Naive B cell (primary cell): ENCODE measurements around the gene CALCA. TPM values are rescaled to one million over a fixed set of nuclear protein-coding genes. Genes with fewer than 3 reads are reported as not detected.
"Not testable (repeated sequence)": the region's sequence is repeated elsewhere in the genome, so short reads cannot be mapped to it uniquely, and the experiment has no call there.

ENCODE experiments used
- ATAC-seq, 2 donors: fragments of 150-1000 bp; cut with Tn5 transposase; 2 replicates each; pipeline ENCODE4 v1.10.0; 2021; ENCODE audit warnings: low read depth in 2 of 2, mild to moderate bottlenecking in 2 of 2, moderate library complexity in 2 of 2
- DNase-seq: peaks from one replicate; pipeline ENCODE4 v3.0.0; 2022
- H3K27ac Mint-ChIP-seq, 6 donors: one replicate each; pipeline ENCODE4 v1.8.0; 2020 to 2022; ENCODE audit warnings: mild to moderate bottlenecking in 6 of 6, mixed read lengths in 6 of 6, moderate library complexity in 5 of 6, inconsistent platforms in 2 of 6
- H3K27me3 Mint-ChIP-seq, 3 donors: one replicate each; pipeline ENCODE4 v1.8.0; 2021 to 2022; ENCODE audit warnings: mixed read lengths in 3 of 3, mild to moderate bottlenecking in 1 of 3
- H3K36me3 Mint-ChIP-seq, 2 donors: one replicate each; pipeline ENCODE4 v1.8.0; 2020 to 2022; ENCODE audit warnings: mixed read lengths in 2 of 2, inconsistent platforms in 1 of 2, mild to moderate bottlenecking in 1 of 2
- H3K4me1 Mint-ChIP-seq, 3 donors: one replicate each; pipeline ENCODE4 v1.8.0; 2020 to 2022; ENCODE audit warnings: mixed read lengths in 3 of 3, inconsistent platforms in 1 of 3, mild to moderate bottlenecking in 1 of 3, moderate library complexity in 1 of 3
- H3K4me3 Mint-ChIP-seq, 8 donors: one replicate each; pipeline ENCODE4 v1.8.0; 2020 to 2022; ENCODE audit warnings: mild to moderate bottlenecking in 8 of 8, mixed read lengths in 8 of 8, moderate library complexity in 8 of 8, inconsistent platforms in 2 of 8
- H3K9me3 Mint-ChIP-seq, 7 donors: one replicate each; pipeline ENCODE4 v1.8.0; 2020 to 2022; ENCODE audit warnings: mixed read lengths in 7 of 7, mild to moderate bottlenecking in 5 of 7, inconsistent platforms in 2 of 7, moderate library complexity in 1 of 7
- polyA plus RNA-seq, 6 donors: library from polyadenylated mRNA; unstranded; fragments of 300-500 nt; fragmentation: Illumina TruSeq; gene quantifications; one replicate each; pipeline ENCODE4 v1.2.3, GENCODE V29; 2021; ENCODE audit warnings: low read depth in 6 of 6

The CALCA gene, protein sequence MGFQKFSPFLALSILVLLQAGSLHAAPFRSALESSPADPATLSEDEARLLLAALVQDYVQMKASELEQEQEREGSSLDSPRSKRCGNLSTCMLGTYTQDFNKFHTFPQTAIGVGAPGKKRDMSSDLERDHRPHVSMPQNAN
- polyA plus RNA-seq = not detected

GRCh38 chr11:14971865-14972580 lies at the start of gene CALCA:
Gene CALCA, minus strand, starts transcription at chr11:14972351. Its CDS starts 1,159 bp downstream, at chr11:14971192.
- H3K9me3 Mint-ChIP-seq = peaks cover 0 to 4% (median 0%) of the 10 kb centered on the region in 7 donors
- peaks cover 0 to 7% of the 10 kb centered on the region in 2 donors for H3K36me3 Mint-ChIP-seq
- peaks cover 78 to 92% (median 92%) of the 10 kb centered on the region in 3 donors for H3K27me3 Mint-ChIP-seq
- H3K27ac Mint-ChIP-seq = peak within 1 kb of the TSS in 5 of 6 donors; percentile 2 to 96 (median 39)
- DNase-seq = no peak
- peaks cover 22 to 40% (median 37%) of the 10 kb centered on the region in 3 donors for H3K4me1 Mint-ChIP-seq
- peak within 1 kb of the TSS; percentile 63 to 87 (median 83) for H3K4me3 Mint-ChIP-seq
- no peak for ATAC-seq

DNA sequence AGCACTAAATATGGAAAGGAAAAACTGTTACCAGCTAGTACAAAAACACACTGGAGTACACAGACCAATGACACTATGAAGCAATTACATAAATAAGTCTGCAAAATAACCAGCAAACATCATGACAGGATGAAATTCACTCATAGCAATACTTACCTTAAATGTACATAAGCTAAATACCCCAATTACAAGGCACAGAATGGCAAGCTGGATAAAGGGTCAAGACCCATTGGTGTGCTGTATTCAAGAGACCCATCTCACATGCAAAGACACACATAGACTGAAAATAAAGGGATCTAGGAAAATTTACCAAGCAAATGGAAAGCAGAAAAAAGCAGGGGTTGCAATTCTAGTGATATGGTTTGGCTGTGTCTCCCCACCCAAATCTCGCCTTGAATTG lies 44.0 kb upstream of the CALCA start:
- H3K4me1 Mint-ChIP-seq = no peaks in the 10 kb centered on the region
- ATAC-seq (no peak), DNase-seq (no peak)
- no peak overlapping the region for H3K4me3 Mint-ChIP-seq
- no peak overlapping the region for H3K27ac Mint-ChIP-seq
- H3K9me3 Mint-ChIP-seq = peaks cover 12 to 58% (median 34%) of the 10 kb centered on the region in 7 donors
- peaks cover 1 to 31% of the 10 kb centered on the region in 2 donors for H3K36me3 Mint-ChIP-seq
- H3K27me3 Mint-ChIP-seq = peaks cover 46 to 58% (median 47%) of the 10 kb centered on the region in 3 donors

DNA sequence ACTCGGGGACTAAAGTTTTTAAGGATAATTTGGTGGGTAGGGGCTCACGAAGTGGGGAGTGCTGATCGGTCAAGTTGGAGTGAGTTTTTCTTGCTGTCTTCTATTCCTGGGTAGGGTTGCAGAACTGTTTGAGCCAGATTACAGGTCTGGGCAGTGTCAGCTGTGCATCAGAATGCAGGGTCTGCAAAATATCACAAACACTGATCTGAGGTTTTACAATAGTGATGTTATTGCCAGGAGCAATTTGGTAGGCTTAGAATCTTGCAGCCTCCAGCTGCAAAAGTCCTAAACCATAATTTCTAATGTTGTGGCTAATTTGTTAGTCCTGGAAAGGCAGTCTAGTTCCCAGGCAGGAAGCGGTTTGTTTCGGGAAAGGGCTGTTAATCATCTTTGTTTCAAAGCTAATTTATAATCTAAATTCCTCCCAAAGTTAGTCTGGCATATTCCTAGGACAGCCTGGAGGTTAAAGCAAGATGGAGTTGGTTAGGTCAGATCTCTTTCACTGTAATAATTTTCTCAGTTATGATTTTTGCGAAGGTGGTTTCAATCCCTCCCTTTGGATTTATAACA lies 39.7 kb upstream of the CALCA start:
- Mint-ChIP-seq H3K27me3 (peaks cover 58 to 67% (median 59%) of the 10 kb centered on the region in 3 donors), H3K4me3 (no peak overlapping the region)
- no peak for ATAC-seq

DNA sequence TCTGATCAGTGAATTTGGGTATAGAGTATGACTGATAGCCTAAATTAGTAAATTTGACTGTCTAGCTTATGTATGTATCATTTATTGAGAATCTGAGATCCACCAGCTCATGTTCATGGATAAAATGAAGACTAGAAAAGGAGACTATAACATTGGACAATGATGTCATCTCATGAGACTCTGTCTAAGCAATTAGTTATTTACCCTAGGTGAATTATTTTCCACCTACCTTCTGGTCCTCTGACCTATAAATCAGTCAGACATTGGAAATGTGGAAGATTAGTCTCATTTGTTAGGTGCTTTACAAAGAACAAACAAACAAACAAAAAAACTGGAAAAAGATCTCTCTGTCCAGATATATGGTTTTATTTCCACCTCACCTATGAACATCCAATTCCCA lies 38.7 kb upstream of the CALCA start:
- Mint-ChIP-seq H3K9me3 (peaks cover 4 to 11% (median 10%) of the 10 kb centered on the region in 7 donors), H3K36me3 (peaks cover 0 to 9% of the 10 kb centered on the region in 2 donors), H3K4me3 (no peak overlapping the region), H3K27ac (no peak overlapping the region), H3K4me1 (no peaks in the 10 kb centered on the region), H3K27me3 (peaks cover 52 to 58% (median 58%) of the 10 kb centered on the region in 3 donors)
- DNase-seq (no peak), ATAC-seq (no peak)

More for the DNA sequence above, 39.7 kb upstream of the CALCA start:
- peaks cover 0 to 19% of the 10 kb centered on the region in 2 donors for H3K36me3 Mint-ChIP-seq
- no peak overlapping the region for H3K27ac Mint-ChIP-seq
- H3K4me1 Mint-ChIP-seq = no peaks in the 10 kb centered on the region
- no peak for DNase-seq
- H3K9me3 Mint-ChIP-seq = peaks cover 5 to 21% (median 20%) of the 10 kb centered on the region in 7 donors

DNA sequence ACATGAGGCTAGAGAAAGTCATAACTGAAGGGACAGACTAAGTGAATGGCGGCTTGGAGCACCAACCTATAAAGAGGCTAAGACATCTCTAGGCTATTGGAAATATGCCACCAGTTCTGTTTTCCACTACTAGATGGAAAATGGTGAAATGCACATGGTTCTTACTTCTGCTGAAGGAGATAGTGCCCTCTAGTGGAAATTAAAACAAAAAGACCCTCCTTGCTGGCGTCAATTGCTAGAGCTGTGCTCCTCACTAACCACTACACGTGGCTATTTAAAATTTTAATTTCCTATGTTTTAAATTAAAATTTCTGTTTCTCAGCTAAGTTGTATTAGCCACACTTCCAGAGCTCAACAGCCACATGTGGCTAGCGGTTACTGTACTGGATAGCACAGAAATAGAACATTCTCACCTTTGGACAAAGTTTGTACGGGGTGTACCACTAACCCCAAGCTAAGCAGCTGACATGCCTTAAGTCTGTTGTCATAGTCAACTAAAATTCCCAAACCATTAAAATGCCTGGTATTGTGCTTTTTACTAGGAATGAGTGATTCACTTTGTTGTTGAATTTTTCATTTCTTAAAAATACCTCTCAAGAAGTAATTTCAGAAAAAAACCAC lies 34.1 kb upstream of the CALCA start:
- Mint-ChIP-seq H3K9me3 (no peaks in the 10 kb centered on the region), H3K36me3 (no peaks in the 10 kb centered on the region), H3K27me3 (peaks cover 41 to 53% (median 50%) of the 10 kb centered on the region in 3 donors), H3K4me1 (no peaks in the 10 kb centered on the region), H3K27ac (no peak overlapping the region), H3K4me3 (no peak overlapping the region)
- peak; percentile 31 for DNase-seq
- ATAC-seq = peak; percentile 45 to 67

DNA sequence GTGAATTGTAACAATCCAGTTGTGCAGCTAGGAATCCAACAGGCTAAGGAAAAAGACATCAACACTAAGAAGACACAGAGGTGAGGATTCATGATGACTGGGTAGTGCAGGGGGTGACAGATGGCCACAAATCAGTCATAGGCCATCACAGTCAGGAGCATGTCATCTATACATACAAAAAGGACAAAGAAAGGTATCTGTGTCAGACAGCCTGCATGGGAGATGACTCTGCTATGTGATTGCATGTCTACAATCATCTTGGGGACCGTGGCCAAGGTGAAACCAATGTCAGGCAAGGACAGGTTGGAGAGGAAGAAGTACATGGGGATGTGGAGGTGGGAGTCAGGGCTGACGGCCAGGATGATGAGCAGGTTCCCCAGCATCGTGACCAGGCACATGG lies 16.0 kb upstream of the CALCA start:
- H3K9me3 Mint-ChIP-seq, DNase-seq, H3K4me1 Mint-ChIP-seq, H3K27ac Mint-ChIP-seq, ATAC-seq, H3K4me3 Mint-ChIP-seq, H3K36me3 Mint-ChIP-seq: not testable (repeated sequence)
- peaks cover 35 to 54% (median 47%) of the 10 kb centered on the region in 3 donors for H3K27me3 Mint-ChIP-seq

DNA sequence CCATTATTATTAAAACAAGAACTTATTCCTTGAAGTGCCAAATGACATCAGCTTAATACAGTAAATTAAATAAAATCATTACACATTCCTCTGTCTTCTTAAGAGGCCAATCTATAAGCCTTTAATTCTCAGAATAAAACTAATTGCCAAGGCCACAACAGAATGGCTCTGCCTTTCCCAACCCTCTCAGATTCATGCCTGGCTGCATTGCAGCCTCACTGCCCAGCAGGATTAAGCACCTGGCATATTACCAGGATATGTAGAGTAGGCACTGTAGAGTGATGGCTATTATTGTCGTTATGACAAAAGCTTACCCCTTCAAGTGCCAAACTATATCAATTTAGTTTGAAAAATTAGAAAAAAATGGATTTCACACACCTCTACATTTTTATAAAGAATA lies 9.4 kb upstream of the CALCA start:
- Mint-ChIP-seq H3K36me3 (no peaks in the 10 kb centered on the region), H3K27me3 (peaks cover 52 to 61% (median 55%) of the 10 kb centered on the region in 3 donors), H3K4me3 (no peak overlapping the region), H3K27ac (no peak overlapping the region), H3K9me3 (peaks cover 0 to 4% (median 0%) of the 10 kb centered on the region in 7 donors), H3K4me1 (no peaks in the 10 kb centered on the region)
- ATAC-seq (no peak), DNase-seq (no peak)

GRCh38 chr11:14980854-14981253 lies 8.7 kb upstream of the CALCA start:
- Mint-ChIP-seq H3K27ac (no peak overlapping the region), H3K4me3 (no peak overlapping the region), H3K9me3 (peaks cover 0 to 4% (median 0%) of the 10 kb centered on the region in 7 donors), H3K4me1 (no peaks in the 10 kb centered on the region), H3K36me3 (no peaks in the 10 kb centered on the region), H3K27me3 (peaks cover 56 to 67% (median 58%) of the 10 kb centered on the region in 3 donors)
- DNase-seq = no peak
- no peak for ATAC-seq

- ATAC-seq (no peak), DNase-seq (no peak)
- Mint-ChIP-seq H3K27ac (no peak overlapping the region), H3K4me3 (no peak overlapping the region), H3K9me3 (peaks cover 0 to 2% (median 0%) of the 10 kb centered on the region in 7 donors), H3K27me3 (peaks cover 70 to 80% (median 73%) of the 10 kb centered on the region in 3 donors), H3K36me3 (no peaks in the 10 kb centered on the region), H3K4me1 (peaks cover 16 to 30% (median 29%) of the 10 kb centered on the region in 3 donors)
These were observed 5.1 kb upstream of the CALCA start for GRCh38 chr11:14977101-14977880.

DNA sequence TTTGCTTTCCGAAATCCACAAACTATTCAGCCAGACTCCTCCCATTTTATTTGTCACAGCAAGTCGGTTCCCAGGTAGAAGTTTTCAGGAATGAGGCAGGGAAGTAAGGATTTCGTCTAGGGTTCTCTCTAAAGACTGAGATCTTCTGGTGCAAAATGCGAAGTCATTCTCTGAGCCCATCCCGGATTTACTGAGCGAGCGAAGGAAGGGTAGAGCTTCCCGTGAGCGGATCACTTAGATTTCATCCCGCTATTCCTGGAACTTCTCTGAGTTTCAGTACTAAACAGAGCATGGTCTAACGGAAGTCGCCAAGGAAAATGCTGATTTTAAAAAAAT lies 3.1 kb upstream of the CALCA start:
- DNase-seq = no peak
- peak overlapping the region in 2 of 8 donors; percentile 30 to 87 for H3K4me3 Mint-ChIP-seq
- H3K9me3 Mint-ChIP-seq = peaks cover 0 to 4% (median 0%) of the 10 kb centered on the region in 7 donors
- ATAC-seq = no peak
- peak overlapping the region in 2 of 6 donors; percentile 29 to 79 for H3K27ac Mint-ChIP-seq
- peaks cover 0 to 7% of the 10 kb centered on the region in 2 donors for H3K36me3 Mint-ChIP-seq
- H3K27me3 Mint-ChIP-seq = peaks cover 74 to 84% (median 79%) of the 10 kb centered on the region in 3 donors
- peaks cover 22 to 40% (median 37%) of the 10 kb centered on the region in 3 donors for H3K4me1 Mint-ChIP-seq

- Mint-ChIP-seq H3K9me3 (peaks cover 0 to 4% (median 0%) of the 10 kb centered on the region in 7 donors), H3K4me3 (peak overlapping the region; percentile 63 to 87 (median 81)), H3K27me3 (peaks cover 72 to 84% (median 79%) of the 10 kb centered on the region in 3 donors), H3K36me3 (peaks cover 0 to 7% of the 10 kb centered on the region in 2 donors), H3K27ac (peak overlapping the region in 2 of 6 donors; percentile 29 to 79), H3K4me1 (peaks cover 22 to 40% (median 37%) of the 10 kb centered on the region in 3 donors)
- ATAC-seq (peak; percentile 41 to 54), DNase-seq (peak; percentile 39)
These were observed 2.5 kb upstream of the CALCA start for GRCh38 chr11:14974515-14975251.
